ENCODE results near the gene PARP6. TPM values are rescaled to one million over a fixed set of nuclear protein-coding genes. Genes with fewer than 3 reads are reported as not detected.

Gene PARP6
- total RNA-seq, 1 experiment from 2014 or later = 85.7 TPM

DNA sequence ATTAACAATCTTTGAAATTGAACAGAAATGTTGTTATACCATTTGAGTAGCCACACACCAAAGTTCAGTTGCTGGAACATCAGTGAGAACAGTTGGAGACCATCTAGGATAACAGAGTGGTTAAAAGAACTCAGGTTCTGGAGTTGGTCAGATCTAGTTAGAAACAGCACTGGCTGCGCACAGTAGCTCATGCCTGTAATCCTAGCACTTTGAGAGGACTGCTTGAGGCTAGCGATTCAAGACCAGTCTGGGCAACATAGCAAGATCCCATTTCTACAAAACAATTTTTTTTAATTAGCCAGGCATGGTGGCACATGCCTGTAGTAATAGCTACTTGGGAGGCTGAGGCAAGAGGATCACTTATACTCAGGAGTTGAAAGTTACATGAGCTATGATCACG lies 33.8 kb downstream of the PARP6 start:
- H3K36me3 ChIP-seq (ENCODE audit: control insufficient read depth, insufficient read depth, low read length) = peaks cover 6% of the 10 kb centered on the region; the same call in 1 of the 2 replicates
- H3K9me3 ChIP-seq (ENCODE audit: control insufficient read depth, insufficient read depth, low read depth, low read length) = no peaks in the 10 kb centered on the region
- peaks cover 17% of the 10 kb centered on the region for H3K4me1 ChIP-seq (ENCODE audit: control insufficient read depth, insufficient read depth, low read length)
- BruUV-seq (replicated peaks) = no TSS peak
- no peak overlapping the region; the same call in 1 of the 2 replicates for H3K27ac ChIP-seq (ENCODE audit: low read length)
- no peak overlapping the region for H3K4me3 ChIP-seq (ENCODE audit: low read depth in 2 of 2, low read length in 2 of 2)
- H3K27me3 ChIP-seq (ENCODE audit: control insufficient read depth, insufficient read depth, low read length) = no peaks in the 10 kb centered on the region
- POLR2A ChIA-PET = interaction anchor here (0.7 kb wide), 1 partner anchor 97 kb away, joined by 3 read pairs; no protein-coding TSS in a partner anchor
- CTCF ChIA-PET = no interaction called here
- intact Hi-C loops (cut with micrococcal nuclease; ENCODE audit: unreplicated experiment) = no loop called here
- in situ Hi-C loops (cut with HindIII; ENCODE audit: low pct_unique_long_range_greater_than_20kb, low sequenced_read_pairs) = no loop called here
- DNase-seq (ENCODE audit: low read depth, low spot score) = no peak
- no peak for TF ChIP-seq TCF7L2 (IDR thresholded peaks at IDR 0.05; ENCODE audit: low read depth, low read length)
- no peak for TF ChIP-seq SIN3A (IDR thresholded peaks at IDR 0.05; ENCODE audit: borderline replicate concordance, insufficient read depth, low read depth, low read length)
- TF ChIP-seq REST (IDR thresholded peaks at IDR 0.05; ENCODE audit: insufficient read depth in 1 of 2, low read depth in 2 of 2, low read length in 1 of 2) = no peak
- no peak for TF ChIP-seq CTCF (IDR thresholded peaks at IDR 0.05)
- no peak for TF ChIP-seq POLR2AphosphoS5 (IDR thresholded peaks at IDR 0.05; ENCODE audit: low read depth, low read length)
- no peak for ATAC-seq

GRCh38 chr15:72237853-72238224 lies 34.5 kb downstream of the PARP6 start:
- POLR2A ChIA-PET = no interaction called here
- in situ Hi-C loops (cut with HindIII; ENCODE audit: low pct_unique_long_range_greater_than_20kb, low sequenced_read_pairs) (no loop called here), intact Hi-C loops (cut with micrococcal nuclease; ENCODE audit: unreplicated experiment) (no loop called here)
- Histone ChIP-seq H3K27me3 (ENCODE audit: control insufficient read depth, insufficient read depth, low read length) (no peaks in the 10 kb centered on the region), H3K36me3 (ENCODE audit: control insufficient read depth, insufficient read depth, low read length) (peaks cover 6% of the 10 kb centered on the region; the same call in 1 of the 2 replicates), H3K9me3 (ENCODE audit: control insufficient read depth, insufficient read depth, low read depth, low read length) (no peaks in the 10 kb centered on the region), H3K27ac (ENCODE audit: low read length) (peak overlapping the region; percentile 77), H3K4me3 (ENCODE audit: low read depth in 2 of 2, low read length in 2 of 2) (no peak overlapping the region), H3K4me1 (ENCODE audit: control insufficient read depth, insufficient read depth, low read length) (peaks cover 17% of the 10 kb centered on the region)
- no TSS peak for BruUV-seq (replicated peaks)
- CTCF ChIA-PET = no interaction called here
- no peak for TF ChIP-seq CTCF (IDR thresholded peaks at IDR 0.05)
- TF ChIP-seq TCF7L2 (IDR thresholded peaks at IDR 0.05; ENCODE audit: low read depth, low read length) = no peak
- TF ChIP-seq POLR2AphosphoS5 (IDR thresholded peaks at IDR 0.05; ENCODE audit: low read depth, low read length) = no peak
- no peak for TF ChIP-seq SIN3A (IDR thresholded peaks at IDR 0.05; ENCODE audit: borderline replicate concordance, insufficient read depth, low read depth, low read length)
- no peak for TF ChIP-seq REST (IDR thresholded peaks at IDR 0.05; ENCODE audit: insufficient read depth in 1 of 2, low read depth in 2 of 2, low read length in 1 of 2)
- DNase-seq (ENCODE audit: low read depth, low spot score) (no peak), ATAC-seq (peak; percentile 33)
